ENCODE data around the gene KLHL11.
"Not testable (repeated sequence)": the region's sequence is repeated elsewhere in the genome, so short reads cannot be mapped to it uniquely, and the experiment has no call there.

KLHL11 gene

DNA sequence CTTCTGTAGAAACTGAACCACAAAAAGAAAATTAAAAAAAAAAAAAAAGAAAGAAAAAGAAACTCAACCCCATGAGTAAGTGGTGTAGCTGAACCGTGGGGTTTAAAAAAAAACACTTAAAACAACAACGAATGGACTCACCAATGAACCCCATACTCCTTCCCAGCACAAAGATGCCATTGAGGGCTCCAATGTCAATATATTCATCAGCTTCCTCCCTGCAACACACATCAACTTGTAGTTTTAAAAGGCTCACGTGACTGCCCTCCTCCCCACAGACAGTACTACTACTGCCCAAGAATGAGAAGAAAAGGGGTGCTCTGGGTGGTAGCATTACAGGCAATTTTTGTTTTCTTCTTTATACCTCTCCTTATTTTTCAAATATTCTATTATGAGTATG lies 3.3 kb upstream of the KLHL11 start:
- no peak for DNase-seq (ENCODE audit: extremely low read depth, low read depth)
- TF ChIP-seq, protein P1, sequence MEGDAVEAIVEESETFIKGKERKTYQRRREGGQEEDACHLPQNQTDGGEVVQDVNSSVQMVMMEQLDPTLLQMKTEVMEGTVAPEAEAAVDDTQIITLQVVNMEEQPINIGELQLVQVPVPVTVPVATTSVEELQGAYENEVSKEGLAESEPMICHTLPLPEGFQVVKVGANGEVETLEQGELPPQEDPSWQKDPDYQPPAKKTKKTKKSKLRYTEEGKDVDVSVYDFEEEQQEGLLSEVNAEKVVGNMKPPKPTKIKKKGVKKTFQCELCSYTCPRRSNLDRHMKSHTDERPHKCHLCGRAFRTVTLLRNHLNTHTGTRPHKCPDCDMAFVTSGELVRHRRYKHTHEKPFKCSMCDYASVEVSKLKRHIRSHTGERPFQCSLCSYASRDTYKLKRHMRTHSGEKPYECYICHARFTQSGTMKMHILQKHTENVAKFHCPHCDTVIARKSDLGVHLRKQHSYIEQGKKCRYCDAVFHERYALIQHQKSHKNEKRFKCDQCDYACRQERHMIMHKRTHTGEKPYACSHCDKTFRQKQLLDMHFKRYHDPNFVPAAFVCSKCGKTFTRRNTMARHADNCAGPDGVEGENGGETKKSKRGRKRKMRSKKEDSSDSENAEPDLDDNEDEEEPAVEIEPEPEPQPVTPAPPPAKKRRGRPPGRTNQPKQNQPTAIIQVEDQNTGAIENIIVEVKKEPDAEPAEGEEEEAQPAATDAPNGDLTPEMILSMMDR (IDR thresholded peaks at IDR 0.05; ENCODE audit: low read depth, low read length) = no peak

DNA sequence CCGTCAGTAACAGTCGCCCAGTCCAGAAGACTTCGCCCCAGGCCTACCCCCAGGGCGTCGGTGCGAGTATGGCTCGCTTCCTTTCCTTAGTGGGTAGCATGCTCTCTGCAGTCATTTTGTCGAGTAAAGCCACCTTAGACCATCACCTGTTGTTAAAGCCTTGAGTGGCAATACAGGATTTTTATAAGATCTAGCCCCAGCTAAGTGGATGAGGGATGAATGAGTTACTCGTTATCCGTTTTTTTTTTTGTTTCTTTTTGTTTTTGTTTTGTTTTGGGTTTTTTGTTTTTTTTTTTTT lies 322 bp upstream of the KLHL11 start:
- DNase-seq (ENCODE audit: extremely low read depth, low read depth) = no peak
- TF ChIP-seq, protein P1 (IDR thresholded peaks at IDR 0.05; ENCODE audit: low read depth, low read length) = no peak; the same call in 1 of the 2 replicates

DNA sequence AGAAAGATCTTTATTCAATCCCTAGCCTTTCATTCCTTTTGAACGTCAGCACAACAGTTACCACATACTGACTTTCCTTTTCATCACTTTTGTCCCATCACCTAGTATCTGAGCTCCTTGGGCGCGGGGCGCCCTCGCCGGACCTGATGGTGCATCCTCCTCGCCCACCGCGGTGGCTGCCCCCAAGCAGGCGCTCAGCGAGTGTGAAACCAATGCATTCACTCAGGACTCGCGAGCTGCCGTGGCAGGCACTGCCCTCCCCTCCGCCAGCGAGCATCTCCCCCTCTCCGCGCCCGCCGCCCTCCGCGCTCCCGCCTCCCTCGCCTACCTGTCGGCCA lies 756 bp downstream of the KLHL11 start:
- DNase-seq (ENCODE audit: extremely low read depth, low read depth) = no peak
- TF ChIP-seq, protein P1 (IDR thresholded peaks at IDR 0.05; ENCODE audit: low read depth, low read length) = no peak

DNA sequence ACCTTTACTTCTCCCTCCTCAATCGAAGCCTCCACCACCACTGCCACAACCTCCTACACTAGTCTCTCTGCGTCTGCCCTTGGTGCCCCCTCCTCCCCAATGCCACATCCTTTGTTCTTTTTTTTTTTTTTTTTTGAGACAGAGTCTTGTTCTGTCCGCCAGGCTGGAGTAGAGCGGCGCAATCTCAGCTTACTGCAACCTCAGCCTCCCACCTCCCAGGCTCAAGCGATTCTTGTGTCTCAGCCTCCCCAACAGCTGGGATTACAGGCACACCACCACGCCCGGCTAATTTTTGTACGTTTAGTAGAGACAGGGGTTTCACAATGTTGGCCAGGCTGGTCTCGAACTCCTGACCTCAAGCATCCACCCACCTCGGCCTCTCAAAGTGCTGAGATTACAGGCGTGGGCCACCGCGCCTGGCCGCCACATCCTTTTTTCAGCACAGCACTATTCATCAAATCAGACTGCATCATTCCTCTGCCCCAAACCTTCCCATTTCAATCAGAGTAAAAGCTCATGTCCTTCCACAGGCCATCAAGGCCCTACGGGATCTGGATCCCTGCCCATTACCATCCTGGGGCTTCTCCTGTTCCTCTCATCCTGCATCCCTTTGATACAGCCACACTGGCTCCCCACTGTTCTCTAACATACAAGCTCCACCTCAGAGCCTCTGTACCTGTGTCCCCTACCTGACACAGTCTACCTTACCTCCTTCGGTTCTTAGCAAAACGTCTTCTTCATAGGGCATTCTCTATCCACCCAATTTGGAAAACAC lies 2.0 kb downstream of the KLHL11 start:
- TF ChIP-seq, protein P1 (IDR thresholded peaks at IDR 0.05; ENCODE audit: low read depth, low read length) = no peak
- DNase-seq (ENCODE audit: extremely low read depth, low read depth) = no peak

DNA sequence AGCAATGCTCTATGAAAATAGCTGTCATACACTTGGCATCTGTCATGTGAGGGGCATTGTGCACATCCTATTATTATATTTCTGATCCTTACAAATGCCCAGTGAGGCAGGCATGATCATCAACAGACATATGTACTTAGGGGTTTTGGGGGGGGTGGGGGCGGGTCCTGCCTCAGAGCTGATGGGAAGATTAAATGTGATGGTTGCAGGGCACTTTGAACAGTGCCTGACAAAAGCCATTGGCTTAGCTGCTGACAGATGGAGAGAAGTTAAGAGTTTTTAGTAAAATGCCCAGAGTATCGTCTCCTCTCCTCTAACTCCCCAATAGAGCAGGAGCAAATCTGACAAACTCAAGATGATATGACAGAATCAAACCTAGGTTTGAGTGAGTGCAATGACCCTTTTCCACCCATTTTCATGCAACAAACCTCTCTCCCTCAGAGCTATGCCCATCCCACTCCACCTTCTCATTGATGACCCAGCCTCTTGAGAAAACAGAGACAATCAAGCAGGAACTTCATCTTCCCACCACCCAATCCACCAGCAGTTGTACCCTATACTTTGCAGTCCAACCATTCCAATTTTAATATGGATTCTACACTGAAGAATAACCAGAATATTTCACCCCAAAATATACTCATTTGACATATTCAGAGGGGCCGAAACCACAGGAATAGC lies 4.8 kb downstream of the KLHL11 start:
- TF ChIP-seq, protein P1 (IDR thresholded peaks at IDR 0.05; ENCODE audit: low read depth, low read length) = no peak
- DNase-seq (ENCODE audit: extremely low read depth, low read depth) = no peak

DNA sequence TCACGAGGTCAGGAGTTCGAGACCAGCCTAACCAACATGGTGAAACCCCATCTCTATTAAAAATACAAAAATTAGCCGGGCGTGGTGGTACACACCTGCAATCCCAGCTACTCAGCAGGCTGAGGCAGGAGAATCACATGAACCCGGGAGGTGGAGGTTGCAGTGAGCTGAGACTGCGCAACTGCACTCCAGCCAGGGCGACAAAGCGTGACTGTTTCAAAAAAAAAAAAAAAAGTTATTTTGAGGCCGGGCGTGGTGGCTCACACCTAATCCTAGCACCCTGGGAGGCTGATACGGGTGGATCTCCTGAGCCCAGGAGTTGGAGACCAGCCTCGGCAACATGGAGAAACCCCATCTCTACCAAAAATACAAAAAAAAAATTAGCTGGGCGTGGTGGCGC lies 13.8 kb downstream of the KLHL11 start:
- DNase-seq (ENCODE audit: extremely low read depth, low read depth) = not testable (repeated sequence)

DNA sequence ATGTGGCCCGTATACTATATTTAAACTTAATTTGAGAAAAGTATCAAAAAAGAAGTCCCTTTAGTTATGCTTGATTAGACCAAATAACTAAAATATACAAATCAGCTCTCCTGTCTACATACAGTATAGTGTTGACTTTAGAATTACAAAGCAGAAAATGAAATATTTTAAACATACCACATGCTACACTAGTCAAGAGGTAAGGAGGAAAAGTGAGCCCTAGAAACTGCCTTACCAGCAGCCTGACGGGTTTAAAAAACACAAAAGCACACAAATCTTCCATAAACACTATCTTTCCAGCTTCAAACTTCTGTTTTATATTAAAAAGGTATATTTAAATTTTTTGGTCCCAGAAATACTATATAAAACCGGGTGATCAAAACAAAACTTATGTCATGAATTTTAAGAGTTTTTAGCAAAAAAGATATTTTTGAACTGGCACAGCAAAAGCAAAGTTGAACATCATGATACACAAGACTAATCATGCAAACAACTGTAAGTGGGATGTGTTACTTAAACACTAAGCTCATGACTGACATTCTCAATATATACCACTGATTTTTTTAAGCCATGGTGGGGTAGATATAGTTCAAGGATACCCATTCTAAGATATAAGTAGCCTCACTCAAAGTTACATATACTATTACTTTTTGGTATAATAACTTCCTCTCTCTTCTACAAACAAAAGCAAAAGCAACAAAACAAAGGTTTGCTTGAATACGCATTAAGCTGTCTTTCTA lies 15.8 kb downstream of the KLHL11 start:
- TF ChIP-seq, protein P1 (IDR thresholded peaks at IDR 0.05; ENCODE audit: low read depth, low read length) = no peak
- no peak for DNase-seq (ENCODE audit: extremely low read depth, low read depth)
